GM19372 (cell line): ENCODE data around the gene LIG1.
"Not testable (repeated sequence)": the region's sequence is repeated elsewhere in the genome, so short reads cannot be mapped to it uniquely, and the experiment has no call there.

Experiments
- ATAC-seq: cut with Tn5 transposase; IDR thresholded peaks from one replicate; pipeline ENCODE4 v1.9.1; 2021; ENCODE audit warnings: mild to moderate bottlenecking, low read depth, moderate library complexity; ENCODE audit not compliant: unreplicated experiment

Gene LIG1

GRCh38 chr19:48088991-48089390 is 81.2 kb downstream of the LIG1 start:
- not testable (repeated sequence) for ATAC-seq

GRCh38 chr19:48085904-48086864 is 84.0 kb downstream of the LIG1 start:
- no peak for ATAC-seq

GRCh38 chr19:48085076-48085475 is 85.1 kb downstream of the LIG1 start:
- ATAC-seq, result no peak

- no peak for ATAC-seq
These were observed 89.0 kb downstream of the LIG1 start for GRCh38 chr19:48081106-48081505.

GRCh38 chr19:48070177-48070769 is 99.9 kb downstream of the LIG1 start:
- ATAC-seq, result not testable (repeated sequence)

- ATAC-seq, result no peak
These were observed 100.7 kb downstream of the LIG1 start for GRCh38 chr19:48069435-48069834.
